Endothelial cell of umbilical vein (primary cell): ENCODE measurements around the gene GNAT1. TPM values are rescaled to one million over a fixed set of nuclear protein-coding genes. Genes with fewer than 3 reads are reported as not detected.
A peak's percentile ranks its signal among the peaks of the same experiment; 100 is the strongest.

ENCODE experiments used
- BruUV-seq: library from RNA; stranded (reverse); fragments of 400-500 nt; replicated peaks from 2 replicates; lab custom pipeline; 2021; lab: Mats Ljungman, UMichigan
- CTCF ChIA-PET: fragments of 300-600, 350-600 bp; sonication (Branson Sonifier 250); formaldehyde crosslinking; loops from one replicate; lab custom pipeline; 2021; ENCODE audit warnings: antibody characterized with exemption, inconsistent platforms; lab: Charles Lee
- POLR2A ChIA-PET: fragments of 300-600, 350-600 bp; sonication (Branson Sonifier 250); formaldehyde crosslinking; loops from one replicate; lab custom pipeline; 2021; ENCODE audit warnings: antibody characterized with exemption, inconsistent platforms; lab: Charles Lee
- DNase-seq: peaks from one replicate; pipeline ENCODE4 v3.0.0-alpha.2; 2011; ENCODE audit warnings: low read depth, low spot score
- FAIRE-seq: peaks from 2 replicates; lab custom pipeline; 2011; peaks lifted over from hg19 to GRCh38; lab: Jason Lieb, UNC
- H2AFZ ChIP-seq: 2 replicates; pipeline ENCODE4 v1.6.0; 2012; ENCODE audit warnings: low read depth, low read length, control low read depth, inconsistent platforms
- H3K27ac ChIP-seq: 2 replicates; pipeline ENCODE4 v1.5.1; 2011; ENCODE audit warnings: low read depth, mild to moderate bottlenecking, control low read depth, low read length, moderate library complexity; ENCODE audit not compliant: insufficient read depth
- H3K27me3 ChIP-seq, 2 experiments: 2 replicates each; pipeline versions ENCODE4 v1.6.0 to v1.6.1; 2011; ENCODE audit warnings: low read length in 2 of 2, mixed read lengths in 1 of 2; ENCODE audit not compliant: control insufficient read depth in 2 of 2, insufficient read depth in 2 of 2
- H3K36me3 ChIP-seq, 2 experiments: 2 replicates in 1 of 2; 3 replicates in 1 of 2; pipeline ENCODE4 v1.5.1; 2011; ENCODE audit warnings: low read length in 2 of 2, mild to moderate bottlenecking in 1 of 2, moderate library complexity in 1 of 2; ENCODE audit not compliant: control insufficient read depth in 2 of 2, insufficient read depth in 2 of 2; ENCODE audit errors: extremely low read depth in 1 of 2
- H3K4me1 ChIP-seq: 3 replicates; pipeline ENCODE4 v1.5.1; 2011; ENCODE audit warnings: mild to moderate bottlenecking, low read length; ENCODE audit not compliant: control insufficient read depth, insufficient read depth; ENCODE audit errors: extremely low read depth
- H3K4me2 ChIP-seq: 2 replicates; pipeline ENCODE4 v1.6.1; 2011; ENCODE audit warnings: low read length, control low read depth, mixed read lengths; ENCODE audit not compliant: insufficient read depth
- H3K4me3 ChIP-seq, 3 experiments: fragments of 200-600 bp in 1 of 3; sonication (generic), shearing (Covaris generic) in 1 of 3; replicated peaks in 1 of 3; 2 replicates each; pipeline ENCODE4 v1.5.1; 2011 to 2016; ENCODE audit warnings: control low read depth in 3 of 3, low read length in 3 of 3, mild to moderate bottlenecking in 2 of 3, inconsistent platforms in 1 of 3, low read depth in 1 of 3, moderate library complexity in 1 of 3; ENCODE audit not compliant: insufficient read depth in 1 of 3
- H3K79me2 ChIP-seq: 2 replicates; pipeline ENCODE4 v1.6.0; 2012; ENCODE audit warnings: low read length, inconsistent platforms; ENCODE audit not compliant: control insufficient read depth, insufficient read depth
- H3K9ac ChIP-seq: replicated peaks from 2 replicates; pipeline ENCODE3; 2011; ENCODE audit warnings: low read length, control low read depth; ENCODE audit not compliant: insufficient read depth; ENCODE audit errors: extremely low read depth
- H3K9me1 ChIP-seq: replicated peaks from 3 replicates; pipeline ENCODE4 v1.6.0; 2011; ENCODE audit warnings: mild to moderate bottlenecking, low read length; ENCODE audit not compliant: control insufficient read depth, insufficient read depth; ENCODE audit errors: extremely low read depth
- H3K9me3 ChIP-seq: replicated peaks from 2 replicates; pipeline ENCODE4 v1.5.1; 2012; ENCODE audit warnings: low read length, inconsistent platforms; ENCODE audit not compliant: control insufficient read depth, insufficient read depth
- H4K20me1 ChIP-seq: replicated peaks from 2 replicates; pipeline ENCODE3; 2011; ENCODE audit warnings: mild to moderate bottlenecking, low read length; ENCODE audit not compliant: control insufficient read depth, insufficient read depth; ENCODE audit errors: extremely low read depth
- CTCF ChIP-seq, 2 donors: IDR thresholded peaks; 1 replicate in 1 of 2; 2 replicates in 1 of 2; pipeline ENCODE4 v1.5.1; 2011; ENCODE audit warnings: low read length in 2 of 2, mild to moderate bottlenecking in 2 of 2, moderate library complexity in 2 of 2, control low read depth in 1 of 2, inconsistent platforms in 1 of 2, low read depth in 1 of 2; ENCODE audit not compliant: insufficient read depth in 1 of 2; ENCODE audit errors: extremely low read depth in 1 of 2
- EZH2 ChIP-seq: IDR thresholded peaks from 2 replicates; pipeline ENCODE4 v1.6.1; 2012; ENCODE audit warnings: borderline replicate concordance, low read depth, mild to moderate bottlenecking, moderate library complexity, low read length, inconsistent platforms; ENCODE audit not compliant: severe bottlenecking
- FOS ChIP-seq: IDR thresholded peaks from 2 replicates; pipeline ENCODE4 v1.6.1; 2011; ENCODE audit warnings: mild to moderate bottlenecking, low read length, moderate library complexity, borderline replicate concordance; ENCODE audit not compliant: insufficient read depth
- GATA2 ChIP-seq: IDR thresholded peaks from 2 replicates; pipeline ENCODE4 v1.7.0; 2011; ENCODE audit warnings: low read depth, mild to moderate bottlenecking, moderate library complexity, mixed read lengths, low read length; ENCODE audit not compliant: insufficient read length, insufficient read depth
- JUN ChIP-seq: IDR thresholded peaks from 2 replicates; pipeline ENCODE4 v1.6.1; 2011; ENCODE audit warnings: borderline replicate concordance, low read depth; ENCODE audit not compliant: insufficient read length, insufficient read depth
- MYC ChIP-seq: IDR thresholded peaks from one replicate; pipeline ENCODE4 v1.6.1; 2011; ENCODE audit warnings: mild to moderate bottlenecking, low read depth, low read length
- POLR2A ChIP-seq: IDR thresholded peaks from 2 replicates; pipeline ENCODE4 v1.6.1; 2012; ENCODE audit warnings: low read depth, mild to moderate bottlenecking, control low read depth, low read length
- POLR2AphosphoS5 ChIP-seq: IDR thresholded peaks from 2 replicates; pipeline ENCODE4 v1.6.1; 2012; ENCODE audit warnings: low read depth, mild to moderate bottlenecking, control low read depth, low read length, moderate library complexity; ENCODE audit not compliant: insufficient read depth
- dilution Hi-C: fragments of 300-500 bp; cut with MboI; formaldehyde crosslinking; loops from one replicate; pipeline ENCODE4 v1.15.0; 2019; ENCODE audit warnings: low sequenced_read_pairs; ENCODE audit not compliant: extremely low pct_ligation_motif_present
- intact Hi-C: fragments of 100-400 bp; cut with micrococcal nuclease; formaldehyde crosslinking; loops from one replicate; pipeline ENCODE4 v1.10.0; 2022
- polyA plus RNA-seq, 4 experiments: library from polyadenylated mRNA; depleted of rRNA in 3 of 4; stranded (reverse) in 3 of 4; unstranded in 1 of 4; fragments of >200 nt; gene quantifications; 2 replicates each; pipeline versions ENCODE4 v1.2.1 to v1.2.3, GENCODE V29; 2011 to 2012; ENCODE audit warnings: missing spikeins in 1 of 4
- total RNA-seq: library from RNA; stranded (reverse); gene quantifications from 2 replicates; pipeline ENCODE4 v1.2.3, GENCODE V29; 2021
- TF ChIP-seq, protein P1 (sequence below): IDR thresholded peaks from 2 replicates; pipeline ENCODE4 v1.6.1; 2011; ENCODE audit not compliant: insufficient read depth, insufficient read length

Gene GNAT1
- total and polyA plus RNA-seq, 2 donors (not counting 3 experiments of a cell fraction or from before 2014, with no cell fraction given) = 0.77 TPM; not detected in 1

GRCh38 chr3:50168791-50169190 is 22.6 kb upstream of the GNAT1 start:
- ChIA-PET POLR2A (no interaction called here), CTCF (interaction anchor here (0.8 to 2.4 kb wide), 3 partner anchors 10 to 90 kb away, joined by 3 to 7 read pairs (median 3); no protein-coding TSS in a partner anchor)
- Histone ChIP-seq H3K4me2 (no peak overlapping the region), H3K9me1 (no peaks in the 10 kb centered on the region), H3K79me2 (peaks cover 62% of the 10 kb centered on the region), H3K27me3 (no peaks in the 10 kb centered on the region), H2AFZ (no peak overlapping the region), H3K9ac (no peak overlapping the region), H3K4me3 (no peak overlapping the region), H3K27ac (peak overlapping the region; percentile 99), H3K4me1 (peaks cover 76% of the 10 kb centered on the region), H3K36me3 (peaks cover 0 to 2% of the 10 kb centered on the region in 2 experiments), H3K9me3 (no peaks in the 10 kb centered on the region), H4K20me1 (no peaks in the 10 kb centered on the region)
- intact Hi-C loops = loop anchor here (5.0 kb wide), 1 partner anchor 361 kb away; no protein-coding TSS in a partner anchor
- FAIRE-seq = peak; percentile 37
- no peak for DNase-seq
- TF ChIP-seq GATA2 = no peak
- TF ChIP-seq, protein P1, sequence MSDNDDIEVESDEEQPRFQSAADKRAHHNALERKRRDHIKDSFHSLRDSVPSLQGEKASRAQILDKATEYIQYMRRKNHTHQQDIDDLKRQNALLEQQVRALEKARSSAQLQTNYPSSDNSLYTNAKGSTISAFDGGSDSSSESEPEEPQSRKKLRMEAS = no peak
- TF ChIP-seq POLR2AphosphoS5 = no peak
- TF ChIP-seq CTCF (IDR thresholded peaks at IDR 0.05; ENCODE audit: extremely low read depth in 1 of 2, insufficient read depth in 1 of 2, low read depth in 1 of 2, low read length in 2 of 2) = no peak
- TF ChIP-seq POLR2A = no peak
- TF ChIP-seq FOS = no peak
- no peak for TF ChIP-seq MYC
- no peak for TF ChIP-seq EZH2
- no peak for TF ChIP-seq JUN
- dilution Hi-C loops = no loop called here
- BruUV-seq = no TSS peak
